Hepatocyte (in vitro differentiated cells): ENCODE data around the gene CPD.

ENCODE experiments used
- EZH2phosphoT487 ChIP-seq: fragments of 200-600 bp; sonication (generic); IDR thresholded peaks from one replicate; pipeline ENCODE4 v1.6.1; 2018; ENCODE audit warnings: antibody characterized with exemption, mild to moderate bottlenecking, low read depth, moderate library complexity; ENCODE audit not compliant: unreplicated experiment, severe bottlenecking
- TF ChIP-seq, protein P1 (sequence below): fragments of 200-600 bp; sonication (generic); IDR thresholded peaks from 2 replicates; pipeline ENCODE4 v1.5.1; 2016; ENCODE audit warnings: antibody characterized with exemption, mild to moderate bottlenecking; ENCODE audit not compliant: poor library complexity

DNA sequence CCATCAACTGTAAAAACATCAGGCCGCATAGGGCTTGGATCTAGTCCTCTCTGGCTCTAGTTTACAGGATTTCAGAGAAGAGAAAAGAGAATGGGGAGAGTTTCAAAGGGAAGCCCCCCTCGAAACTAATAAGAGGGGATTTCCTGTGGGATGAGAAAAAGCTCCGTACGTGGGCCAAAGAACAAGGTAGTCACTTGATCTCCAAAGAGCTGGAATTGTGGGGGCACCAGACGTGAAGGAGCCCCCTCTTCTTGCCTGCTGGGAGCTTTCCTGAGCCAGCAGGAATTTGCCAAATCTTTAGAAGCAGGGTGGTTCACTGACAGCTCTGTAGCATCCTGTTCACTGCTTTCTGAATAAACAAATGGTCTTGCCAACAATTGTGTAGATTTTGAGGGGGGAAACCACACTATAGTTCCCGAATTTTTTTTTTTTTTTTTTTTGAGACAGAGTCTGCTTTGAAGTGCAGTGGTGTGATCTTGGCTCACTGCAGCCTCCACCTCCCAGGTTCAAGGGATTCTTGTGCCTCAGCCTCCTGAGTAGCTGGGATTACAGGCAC lies 37.8 kb upstream of the CPD start:
- TF ChIP-seq, protein P1, sequence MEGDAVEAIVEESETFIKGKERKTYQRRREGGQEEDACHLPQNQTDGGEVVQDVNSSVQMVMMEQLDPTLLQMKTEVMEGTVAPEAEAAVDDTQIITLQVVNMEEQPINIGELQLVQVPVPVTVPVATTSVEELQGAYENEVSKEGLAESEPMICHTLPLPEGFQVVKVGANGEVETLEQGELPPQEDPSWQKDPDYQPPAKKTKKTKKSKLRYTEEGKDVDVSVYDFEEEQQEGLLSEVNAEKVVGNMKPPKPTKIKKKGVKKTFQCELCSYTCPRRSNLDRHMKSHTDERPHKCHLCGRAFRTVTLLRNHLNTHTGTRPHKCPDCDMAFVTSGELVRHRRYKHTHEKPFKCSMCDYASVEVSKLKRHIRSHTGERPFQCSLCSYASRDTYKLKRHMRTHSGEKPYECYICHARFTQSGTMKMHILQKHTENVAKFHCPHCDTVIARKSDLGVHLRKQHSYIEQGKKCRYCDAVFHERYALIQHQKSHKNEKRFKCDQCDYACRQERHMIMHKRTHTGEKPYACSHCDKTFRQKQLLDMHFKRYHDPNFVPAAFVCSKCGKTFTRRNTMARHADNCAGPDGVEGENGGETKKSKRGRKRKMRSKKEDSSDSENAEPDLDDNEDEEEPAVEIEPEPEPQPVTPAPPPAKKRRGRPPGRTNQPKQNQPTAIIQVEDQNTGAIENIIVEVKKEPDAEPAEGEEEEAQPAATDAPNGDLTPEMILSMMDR: no peak
- no peak for TF ChIP-seq EZH2phosphoT487
